Osteoblast (primary cell): ENCODE measurements around the gene MND1. TPM values are rescaled to one million over a fixed set of nuclear protein-coding genes. Genes with fewer than 3 reads are reported as not detected.

Source experiments
- DNase-seq: peaks from one replicate; pipeline ENCODE4 v3.0.0; 2011; ENCODE audit warnings: low spot score, mixed read lengths; ENCODE audit not compliant: insufficient read length; ENCODE audit errors: missing footprints
- H2AFZ ChIP-seq: 2 replicates; pipeline ENCODE4 v1.6.0; 2011; ENCODE audit warnings: mild to moderate bottlenecking, low read length
- H3K27ac ChIP-seq: 2 replicates; pipeline ENCODE4 v1.5.1; 2011; ENCODE audit warnings: mild to moderate bottlenecking, low read depth, low read length, moderate library complexity
- H3K27me3 ChIP-seq: 2 replicates; pipeline ENCODE4 v1.6.0; 2012; ENCODE audit warnings: mild to moderate bottlenecking, control low read depth, inconsistent platforms, low read length, moderate library complexity; ENCODE audit not compliant: insufficient read depth
- H3K36me3 ChIP-seq: 2 replicates; pipeline ENCODE4 v1.5.1; 2011; ENCODE audit warnings: mild to moderate bottlenecking, low read length, control low read depth, moderate library complexity; ENCODE audit not compliant: insufficient read depth
- H3K4me1 ChIP-seq: 2 replicates; pipeline ENCODE4 v1.5.1; 2011; ENCODE audit warnings: mild to moderate bottlenecking, low read length, control low read depth, moderate library complexity; ENCODE audit not compliant: insufficient read depth
- H3K4me2 ChIP-seq: 2 replicates; pipeline ENCODE4 v1.6.0; 2011; ENCODE audit warnings: mild to moderate bottlenecking, low read length; ENCODE audit not compliant: insufficient read depth
- H3K4me3 ChIP-seq: fragments of 200-600 bp; sonication (generic); 3 replicates; pipeline ENCODE4 v1.5.1; 2012; ENCODE audit warnings: mild to moderate bottlenecking, low read length, inconsistent platforms; ENCODE audit not compliant: insufficient read depth
- H3K79me2 ChIP-seq: 2 replicates; pipeline ENCODE4 v1.6.0; 2012; ENCODE audit warnings: mild to moderate bottlenecking, low read length, control low read depth, inconsistent platforms; ENCODE audit not compliant: insufficient read depth
- H3K9me3 ChIP-seq: 2 replicates; pipeline ENCODE4 v1.5.1; 2011; ENCODE audit warnings: low read depth, low read length, control low read depth
- H4K20me1 ChIP-seq: 2 replicates; pipeline ENCODE4 v1.6.0; 2012; ENCODE audit warnings: mild to moderate bottlenecking, low read length, control low read depth; ENCODE audit not compliant: insufficient read depth
- total RNA-seq: library from RNA; depleted of rRNA; stranded (reverse); fragments of >200 nt; gene quantifications from 2 replicates; pipeline ENCODE4 v1.2.3, GENCODE V29; 2012
- TF ChIP-seq, protein P1 (sequence below): IDR thresholded peaks from 2 replicates; pipeline ENCODE4 v1.5.1; 2011; ENCODE audit warnings: mild to moderate bottlenecking, low read depth, low read length, moderate library complexity; ENCODE audit errors: extremely low read depth

The MND1 gene
- total RNA-seq, 1 donor: 1.4 TPM

DNA sequence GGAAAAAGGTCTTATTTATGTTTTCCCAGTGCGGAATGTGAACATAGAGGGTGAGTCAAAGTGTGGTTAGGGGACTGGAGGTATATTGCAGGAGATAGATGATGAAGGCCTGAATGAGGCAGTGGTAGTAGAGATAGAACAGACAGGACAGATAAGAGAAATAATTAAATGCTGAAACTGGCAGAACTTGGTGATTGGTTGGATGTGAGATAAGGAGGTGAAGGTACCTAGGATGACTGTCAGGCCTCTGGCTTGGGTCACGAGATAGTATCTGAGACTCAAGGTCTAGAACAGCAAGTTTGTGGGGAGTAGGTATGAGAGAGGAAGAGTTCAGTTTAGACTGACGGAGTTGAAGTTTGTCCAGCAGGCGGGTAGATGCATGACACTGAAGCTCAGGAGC, 3.5 kb downstream of the MND1 start:
- Histone ChIP-seq H3K79me2 (peaks cover 18% of the 10 kb centered on the region), H3K4me3 (no peak overlapping the region), H3K27me3 (no peaks in the 10 kb centered on the region), H3K36me3 (no peaks in the 10 kb centered on the region), H3K4me2 (no peak overlapping the region), H2AFZ (no peak overlapping the region), H4K20me1 (no peaks in the 10 kb centered on the region), H3K4me1 (peaks cover 5% of the 10 kb centered on the region), H3K9me3 (no peaks in the 10 kb centered on the region), H3K27ac (no peak overlapping the region)
- no peak for DNase-seq
- TF ChIP-seq, protein P1, sequence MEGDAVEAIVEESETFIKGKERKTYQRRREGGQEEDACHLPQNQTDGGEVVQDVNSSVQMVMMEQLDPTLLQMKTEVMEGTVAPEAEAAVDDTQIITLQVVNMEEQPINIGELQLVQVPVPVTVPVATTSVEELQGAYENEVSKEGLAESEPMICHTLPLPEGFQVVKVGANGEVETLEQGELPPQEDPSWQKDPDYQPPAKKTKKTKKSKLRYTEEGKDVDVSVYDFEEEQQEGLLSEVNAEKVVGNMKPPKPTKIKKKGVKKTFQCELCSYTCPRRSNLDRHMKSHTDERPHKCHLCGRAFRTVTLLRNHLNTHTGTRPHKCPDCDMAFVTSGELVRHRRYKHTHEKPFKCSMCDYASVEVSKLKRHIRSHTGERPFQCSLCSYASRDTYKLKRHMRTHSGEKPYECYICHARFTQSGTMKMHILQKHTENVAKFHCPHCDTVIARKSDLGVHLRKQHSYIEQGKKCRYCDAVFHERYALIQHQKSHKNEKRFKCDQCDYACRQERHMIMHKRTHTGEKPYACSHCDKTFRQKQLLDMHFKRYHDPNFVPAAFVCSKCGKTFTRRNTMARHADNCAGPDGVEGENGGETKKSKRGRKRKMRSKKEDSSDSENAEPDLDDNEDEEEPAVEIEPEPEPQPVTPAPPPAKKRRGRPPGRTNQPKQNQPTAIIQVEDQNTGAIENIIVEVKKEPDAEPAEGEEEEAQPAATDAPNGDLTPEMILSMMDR: no peak

DNA sequence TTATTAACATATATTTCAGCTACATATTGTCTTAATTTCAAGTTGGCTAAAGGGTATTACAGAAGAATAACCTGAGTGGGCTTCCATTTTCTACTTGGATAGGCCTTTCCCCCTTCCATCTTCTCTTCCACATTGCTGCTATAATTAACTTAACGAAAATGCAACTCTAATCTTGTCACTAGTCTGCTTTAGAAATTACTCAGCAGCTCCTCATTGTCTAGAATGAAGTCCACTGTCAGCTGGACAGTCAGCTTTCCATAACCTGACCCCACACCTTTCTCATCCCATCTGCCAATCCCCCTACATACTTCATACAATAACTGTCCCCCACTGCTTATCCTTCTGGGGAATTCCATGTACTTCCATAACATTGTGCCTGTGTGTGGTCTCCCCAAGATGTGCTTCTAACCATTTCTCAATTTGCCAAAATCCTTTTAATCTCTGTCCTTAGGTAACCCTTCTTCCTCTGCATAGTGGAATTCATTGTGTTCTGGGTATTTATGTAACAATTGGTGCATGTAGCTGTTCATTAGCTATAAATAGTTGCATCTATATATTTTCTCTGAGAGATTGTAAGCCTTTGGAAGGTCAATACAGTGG, 4.8 kb downstream of the MND1 start:
- H3K36me3 ChIP-seq: no peaks in the 10 kb centered on the region
- H3K27ac ChIP-seq: no peak overlapping the region
- H3K27me3 ChIP-seq: no peaks in the 10 kb centered on the region
- H3K4me2 ChIP-seq: no peak overlapping the region
- H3K9me3 ChIP-seq: no peaks in the 10 kb centered on the region
- no peaks in the 10 kb centered on the region for H4K20me1 ChIP-seq
- peaks cover 5% of the 10 kb centered on the region for H3K4me1 ChIP-seq
- peak overlapping the region; percentile 29 for H2AFZ ChIP-seq
- DNase-seq: no peak
- peaks cover 18% of the 10 kb centered on the region for H3K79me2 ChIP-seq
- TF ChIP-seq, protein P1: no peak
- H3K4me3 ChIP-seq: no peak overlapping the region

DNA sequence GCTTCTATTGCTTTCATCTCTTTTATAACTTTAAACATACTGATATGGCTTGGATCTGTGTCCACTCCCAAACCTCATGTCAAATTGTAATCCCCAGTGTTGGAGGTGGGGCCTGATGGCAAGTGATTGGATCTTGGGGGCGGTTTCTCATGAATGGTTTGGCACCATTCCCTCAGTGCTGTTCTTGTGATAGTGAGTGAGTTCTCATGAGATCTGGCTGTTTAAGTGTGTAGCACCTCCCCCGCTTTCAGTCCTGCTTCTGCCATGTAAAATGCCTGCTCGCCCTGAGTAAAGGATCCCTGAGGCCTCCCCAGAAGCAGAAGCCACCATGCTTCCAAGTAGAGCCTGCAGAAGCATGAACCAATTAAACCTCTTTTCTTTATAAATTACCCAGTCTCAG, 17.7 kb downstream of the MND1 start:
- H3K4me2 ChIP-seq: no peak overlapping the region
- no peaks in the 10 kb centered on the region for H3K4me1 ChIP-seq
- H4K20me1 ChIP-seq: no peaks in the 10 kb centered on the region
- no peaks in the 10 kb centered on the region for H3K27me3 ChIP-seq
- H3K4me3 ChIP-seq: no peak overlapping the region
- TF ChIP-seq, protein P1: no peak
- H3K79me2 ChIP-seq: no peaks in the 10 kb centered on the region
- no peaks in the 10 kb centered on the region for H3K9me3 ChIP-seq
- no peak overlapping the region for H2AFZ ChIP-seq
- H3K27ac ChIP-seq: no peak overlapping the region
- no peak for DNase-seq
- no peaks in the 10 kb centered on the region for H3K36me3 ChIP-seq

DNA sequence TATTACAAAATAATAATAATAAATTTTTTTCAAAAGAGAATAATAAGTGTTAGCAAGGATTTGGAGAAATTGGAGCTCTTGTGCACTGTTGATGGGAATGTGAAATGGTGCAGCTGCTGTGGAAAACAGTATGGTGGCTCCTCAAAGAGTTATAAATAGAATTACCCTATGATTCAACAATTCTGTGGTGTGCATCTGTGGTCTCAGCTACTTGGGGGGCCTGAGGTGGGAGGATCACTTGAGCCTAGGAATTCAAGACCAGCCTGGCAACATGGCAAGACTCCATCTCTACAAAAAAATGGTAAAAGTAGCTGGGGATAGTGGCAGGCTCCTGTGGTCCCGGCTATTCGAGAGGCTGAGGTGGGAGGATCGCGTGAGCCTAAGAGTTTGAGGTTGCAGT, 19.6 kb downstream of the MND1 start:
- no peaks in the 10 kb centered on the region for H4K20me1 ChIP-seq
- H3K4me1 ChIP-seq: no peaks in the 10 kb centered on the region
- H3K79me2 ChIP-seq: no peaks in the 10 kb centered on the region
- H3K36me3 ChIP-seq: no peaks in the 10 kb centered on the region
- H3K27ac ChIP-seq: no peak overlapping the region
- H3K4me2 ChIP-seq: no peak overlapping the region
- no peaks in the 10 kb centered on the region for H3K9me3 ChIP-seq
- H3K27me3 ChIP-seq: no peaks in the 10 kb centered on the region
- no peak overlapping the region for H2AFZ ChIP-seq
- no peak overlapping the region for H3K4me3 ChIP-seq
- TF ChIP-seq, protein P1: no peak
- DNase-seq: no peak
